KOPT-K1 (cell line): Measurements from ENCODE around the gene CDH5.

Source experiments
- H3K27ac ChIP-seq: fragments of 200-600 bp; sonication (generic); 2 replicates; pipeline ENCODE4 v1.5.1; 2016; ENCODE audit warnings: antibody characterized with exemption, mild to moderate bottlenecking, low read depth, low read length; ENCODE audit not compliant: poor library complexity, severe bottlenecking
- H3K36me3 ChIP-seq: fragments of 200-600 bp; sonication (generic); 2 replicates; pipeline ENCODE4 v1.5.1; 2017; ENCODE audit warnings: antibody characterized with exemption, mild to moderate bottlenecking, low read length, moderate library complexity; ENCODE audit not compliant: insufficient read depth
- H3K9me3 ChIP-seq: fragments of 200-600 bp; sonication (generic); 2 replicates; pipeline ENCODE4 v1.5.1; 2017; ENCODE audit warnings: antibody characterized with exemption, low read length, mild to moderate bottlenecking; ENCODE audit not compliant: insufficient read depth, poor library complexity, severe bottlenecking

Gene CDH5

GRCh38 chr16:66363211-66363777, 3.2 kb upstream of the CDH5 start:
- H3K36me3 ChIP-seq, result no peaks in the 10 kb centered on the region
- no peak overlapping the region for H3K27ac ChIP-seq
- H3K9me3 ChIP-seq, result no peaks in the 10 kb centered on the region

- Histone ChIP-seq H3K27ac (no peak overlapping the region), H3K9me3 (no peaks in the 10 kb centered on the region), H3K36me3 (no peaks in the 10 kb centered on the region)
These were observed 2.2 kb upstream of the CDH5 start for GRCh38 chr16:66364117-66364958.

GRCh38 chr16:66364959-66365306, 1.6 kb upstream of the CDH5 start:
- H3K27ac ChIP-seq, result no peak overlapping the region
- no peaks in the 10 kb centered on the region for H3K9me3 ChIP-seq
- no peaks in the 10 kb centered on the region for H3K36me3 ChIP-seq

- Histone ChIP-seq H3K36me3 (no peaks in the 10 kb centered on the region), H3K27ac (no peak overlapping the region), H3K9me3 (no peaks in the 10 kb centered on the region)
These were observed 840 bp upstream of the CDH5 start for GRCh38 chr16:66365651-66366050.

GRCh38 chr16:66367968-66368891, 1.7 kb downstream of the CDH5 start:
- no peak overlapping the region for H3K27ac ChIP-seq
- no peaks in the 10 kb centered on the region for H3K9me3 ChIP-seq
- no peaks in the 10 kb centered on the region for H3K36me3 ChIP-seq

GRCh38 chr16:66369055-66369592, 2.6 kb downstream of the CDH5 start:
- no peak overlapping the region for H3K27ac ChIP-seq
- no peaks in the 10 kb centered on the region for H3K9me3 ChIP-seq
- H3K36me3 ChIP-seq, result no peaks in the 10 kb centered on the region

- H3K27ac ChIP-seq, result no peak overlapping the region
- H3K9me3 ChIP-seq, result no peaks in the 10 kb centered on the region
These were observed 4.5 kb downstream of the CDH5 start for GRCh38 chr16:66370786-66371684.

GRCh38 chr16:66372078-66372897, 5.8 kb downstream of the CDH5 start:
- no peaks in the 10 kb centered on the region for H3K9me3 ChIP-seq
- H3K36me3 ChIP-seq, result no peaks in the 10 kb centered on the region
- no peak overlapping the region for H3K27ac ChIP-seq

More at GRCh38 chr16:66370786-66371684, 4.5 kb downstream of the CDH5 start:
- no peaks in the 10 kb centered on the region for H3K36me3 ChIP-seq

GRCh38 chr16:66372898-66373155, 6.3 kb downstream of the CDH5 start:
- no peak overlapping the region for H3K27ac ChIP-seq
- H3K36me3 ChIP-seq, result no peaks in the 10 kb centered on the region
- H3K9me3 ChIP-seq, result no peaks in the 10 kb centered on the region

GRCh38 chr16:66373667-66374066, 7.2 kb downstream of the CDH5 start:
- no peaks in the 10 kb centered on the region for H3K36me3 ChIP-seq
- no peaks in the 10 kb centered on the region for H3K9me3 ChIP-seq
- H3K27ac ChIP-seq, result no peak overlapping the region

- H3K9me3 ChIP-seq, result no peaks in the 10 kb centered on the region
- no peak overlapping the region for H3K27ac ChIP-seq
- no peaks in the 10 kb centered on the region for H3K36me3 ChIP-seq
These were observed 7.7 kb downstream of the CDH5 start for GRCh38 chr16:66374176-66374575.

- no peaks in the 10 kb centered on the region for H3K36me3 ChIP-seq
These were observed 9.0 kb downstream of the CDH5 start for GRCh38 chr16:66375451-66375850.

GRCh38 chr16:66376114-66376513, 9.6 kb downstream of the CDH5 start:
- H3K9me3 ChIP-seq, result no peaks in the 10 kb centered on the region
- H3K27ac ChIP-seq, result no peak overlapping the region
- no peaks in the 10 kb centered on the region for H3K36me3 ChIP-seq

More at GRCh38 chr16:66375451-66375850, 9.0 kb downstream of the CDH5 start:
- no peak overlapping the region for H3K27ac ChIP-seq
- no peaks in the 10 kb centered on the region for H3K9me3 ChIP-seq
